ENCODE data around the gene PVALEF. TPM values are rescaled to one million over a fixed set of nuclear protein-coding genes. Genes with fewer than 3 reads are reported as not detected.

The PVALEF gene
- total RNA-seq, 1 experiment from 2014 or later: not detected

DNA sequence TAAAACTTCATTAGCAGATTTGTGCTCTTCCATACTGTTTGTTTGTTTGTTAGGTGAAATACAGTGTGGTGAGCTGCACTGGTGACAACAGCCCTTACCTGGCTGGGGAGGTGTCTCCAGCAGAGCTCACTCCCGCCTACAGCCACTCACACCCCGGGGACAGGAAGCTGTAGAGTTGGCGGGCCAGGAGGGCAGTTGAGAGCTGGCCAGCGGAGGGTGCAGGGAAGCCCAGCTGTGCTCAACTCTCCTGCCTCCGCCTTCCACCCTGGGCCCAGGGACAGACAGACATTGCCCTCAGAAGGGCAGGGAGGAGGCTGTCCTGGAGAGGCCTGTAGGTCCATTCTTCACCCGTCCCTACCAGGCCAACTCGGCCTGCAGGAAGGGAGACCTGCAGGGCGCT lies 48.6 kb upstream of the PVALEF start:
- Histone ChIP-seq H3K56ac (ENCODE audit: insufficient read length, low read depth, low read length) (no peak overlapping the region), H2BK15ac (ENCODE audit: low read depth, low read length) (no peak overlapping the region), H2BK120ac (ENCODE audit: low read depth, low read length, poor library complexity, severe bottlenecking) (no peak overlapping the region), H3K4me2 (ENCODE audit: insufficient read depth, insufficient read length, low read length) (no peak overlapping the region), H2BK5ac (ENCODE audit: insufficient read length, low read length) (no peak overlapping the region), H3K9me3 (ENCODE audit: control insufficient read depth, low read depth, low read length) (no peaks in the 10 kb centered on the region), H3K9ac (ENCODE audit: extremely low read depth, insufficient read length, low read length) (no peak overlapping the region), H3K18ac (ENCODE audit: insufficient read length, low read depth, low read length) (no peak overlapping the region), H2AFZ (ENCODE audit: low read length) (no peak overlapping the region), H2BK20ac (ENCODE audit: low read depth, low read length, poor library complexity, severe bottlenecking) (no peak overlapping the region), H4K8ac (replicated peaks; ENCODE audit: insufficient read length, low read depth, low read length) (no peak overlapping the region), H3K79me1 (ENCODE audit: insufficient read depth, low read depth, low read length, poor library complexity, severe bottlenecking) (no peaks in the 10 kb centered on the region), H3K23ac (ENCODE audit: insufficient read length, low read depth, low read length) (no peak overlapping the region), H4K20me1 (ENCODE audit: control insufficient read depth, insufficient read depth, insufficient read length) (no peaks in the 10 kb centered on the region), H3K4ac (ENCODE audit: low read depth, low read length) (no peak overlapping the region), H3K79me2 (ENCODE audit: insufficient read depth, low read length) (no peaks in the 10 kb centered on the region), H4K91ac (ENCODE audit: insufficient read length, low read depth, low read length) (no peak overlapping the region), H3K27ac (ENCODE audit: insufficient read length, low read depth, low read length) (no peak overlapping the region), H3T11ph (ENCODE audit: low read length) (no peak overlapping the region), H2BK12ac (ENCODE audit: insufficient read length, low read depth, low read length) (no peak overlapping the region), H3K4me1 (ENCODE audit: insufficient read depth, low read length) (no peaks in the 10 kb centered on the region), H2AK5ac (ENCODE audit: insufficient read length, low read length) (no peak overlapping the region), H3K14ac (ENCODE audit: insufficient read depth, low read length) (no peak overlapping the region), H3K23me2 (ENCODE audit: insufficient read length, low read depth, low read length, poor library complexity, severe bottlenecking) (no peaks in the 10 kb centered on the region), H4K5ac (ENCODE audit: insufficient read length, low read depth, low read length) (no peak overlapping the region), H3K27me3 (ENCODE audit: insufficient read depth, low read length) (no peaks in the 10 kb centered on the region)
- WGBS (ENCODE audit: extremely low coverage, insufficient read length, low lambda C conversion rate): no CpG with 5 or more reads among the region's 8 CpGs
- Mint-ChIP-seq H3K27ac (0 out of 7 replicates have a peak overlapping the region, but pooled peaks of 1 of the 3 experiments have one; percentile 64), H3K4me1 (peaks cover 5 to 12% of the 10 kb centered on the region in 2 experiments), H3K4me3 (no peak overlapping the region), H3K9me3 (no peaks in the 10 kb centered on the region), H3K36me3 (ENCODE audit: insufficient read depth in 1 of 3, low read depth in 3 of 3) (no peaks in the 10 kb centered on the region; a peak in 1 of 7 replicates), H3K27me3 (ENCODE audit: low read depth) (no peaks in the 10 kb centered on the region; the same call in 1 of the 2 replicates)
- TF ChIP-seq, protein P1, sequence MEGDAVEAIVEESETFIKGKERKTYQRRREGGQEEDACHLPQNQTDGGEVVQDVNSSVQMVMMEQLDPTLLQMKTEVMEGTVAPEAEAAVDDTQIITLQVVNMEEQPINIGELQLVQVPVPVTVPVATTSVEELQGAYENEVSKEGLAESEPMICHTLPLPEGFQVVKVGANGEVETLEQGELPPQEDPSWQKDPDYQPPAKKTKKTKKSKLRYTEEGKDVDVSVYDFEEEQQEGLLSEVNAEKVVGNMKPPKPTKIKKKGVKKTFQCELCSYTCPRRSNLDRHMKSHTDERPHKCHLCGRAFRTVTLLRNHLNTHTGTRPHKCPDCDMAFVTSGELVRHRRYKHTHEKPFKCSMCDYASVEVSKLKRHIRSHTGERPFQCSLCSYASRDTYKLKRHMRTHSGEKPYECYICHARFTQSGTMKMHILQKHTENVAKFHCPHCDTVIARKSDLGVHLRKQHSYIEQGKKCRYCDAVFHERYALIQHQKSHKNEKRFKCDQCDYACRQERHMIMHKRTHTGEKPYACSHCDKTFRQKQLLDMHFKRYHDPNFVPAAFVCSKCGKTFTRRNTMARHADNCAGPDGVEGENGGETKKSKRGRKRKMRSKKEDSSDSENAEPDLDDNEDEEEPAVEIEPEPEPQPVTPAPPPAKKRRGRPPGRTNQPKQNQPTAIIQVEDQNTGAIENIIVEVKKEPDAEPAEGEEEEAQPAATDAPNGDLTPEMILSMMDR (conservative IDR thresholded peaks at IDR 0.05): no peak
- no peak for DNase-seq

Data from H9 (cell line).